ENCODE results near the gene VSIG1.

- TF ChIP-seq POLR2AphosphoS5 (IDR thresholded peaks at IDR 0.05) (no peak), CTCF (IDR thresholded peaks at IDR 0.05) (no peak), POLR2A (IDR thresholded peaks at IDR 0.05) (no peak), EP300 (IDR thresholded peaks at IDR 0.05) (no peak)
Observed at GRCh38 chrX:108088511-108088910, 43.6 kb downstream of the VSIG1 start.

Measured in stomach (tissue), 4 donors.